Karpas-422 (cell line): ENCODE results near the gene BRSK2. TPM values are rescaled to one million over a fixed set of nuclear protein-coding genes. Genes with fewer than 3 reads are reported as not detected.
"Not testable (repeated sequence)": the region's sequence is repeated elsewhere in the genome, so short reads cannot be mapped to it uniquely, and the experiment has no call there.

Experiments
- DNase-seq: peaks from one replicate; pipeline ENCODE4 v3.0.0-alpha.2; 2015
- H2AFZ ChIP-seq: fragments of 200-600 bp; sonication (generic); 2 replicates; pipeline ENCODE4 v1.6.1; 2014; ENCODE audit warnings: antibody characterized with exemption, low read length, mixed read lengths
- H3K27ac ChIP-seq: fragments of 200-600 bp; sonication (generic); 2 replicates; pipeline ENCODE4 v1.5.1; 2014; ENCODE audit warnings: mild to moderate bottlenecking, low read length, moderate library complexity
- H3K27me3 ChIP-seq: fragments of 200-600 bp; sonication (generic); 2 replicates; pipeline ENCODE4 v1.6.1; 2014; ENCODE audit warnings: low read length, mixed read lengths
- H3K36me3 ChIP-seq: fragments of 200-600 bp; sonication (generic); 2 replicates; pipeline ENCODE4 v1.6.1; 2014; ENCODE audit warnings: low read length, mixed read lengths; ENCODE audit not compliant: insufficient read depth
- H3K4me1 ChIP-seq: fragments of 200-600 bp; sonication (generic); 2 replicates; pipeline ENCODE4 v1.6.1; 2014; ENCODE audit warnings: mild to moderate bottlenecking, low read length, mixed read lengths
- H3K4me2 ChIP-seq: fragments of 200-600 bp; sonication (generic); 2 replicates; pipeline ENCODE4 v1.6.1; 2014; ENCODE audit warnings: low read length, low read depth, mild to moderate bottlenecking; ENCODE audit not compliant: poor library complexity, severe bottlenecking
- H3K4me3 ChIP-seq: fragments of 200-600 bp; sonication (generic); 2 replicates; pipeline ENCODE4 v1.5.1; 2014; ENCODE audit warnings: mild to moderate bottlenecking, antibody characterized with exemption, low read length, mixed read lengths
- H3K79me2 ChIP-seq: fragments of 200-600 bp; sonication (generic); 2 replicates; pipeline ENCODE4 v1.6.1; 2014; ENCODE audit warnings: mild to moderate bottlenecking, low read length, mixed read lengths
- H3K9ac ChIP-seq: fragments of 200-600 bp; sonication (generic); 2 replicates; pipeline ENCODE4 v1.6.0; 2014; ENCODE audit warnings: low read length
- H3K9me2 ChIP-seq: fragments of 200-600 bp; sonication (generic), shearing (Covaris generic); replicated peaks from 2 replicates; pipeline ENCODE4 v1.6.0; 2014; ENCODE audit warnings: mild to moderate bottlenecking, low read length, moderate library complexity; ENCODE audit not compliant: insufficient read depth
- H3K9me3 ChIP-seq: fragments of 300-700, 200-600 bp; sonication (generic); 2 replicates; pipeline ENCODE4 v1.6.1; 2014; ENCODE audit warnings: low read length, mixed read lengths
- H4K20me1 ChIP-seq: fragments of 200-600 bp; sonication (generic); 2 replicates; pipeline ENCODE4 v1.6.1; 2014; ENCODE audit warnings: mild to moderate bottlenecking, antibody characterized with exemption, low read length, low read depth; ENCODE audit not compliant: insufficient read depth
- total RNA-seq: library from RNA; depleted of rRNA; stranded (reverse); fragments of >200 nt; shearing (Covaris generic); gene quantifications from 2 replicates; pipeline ENCODE4 v1.2.3, GENCODE V29; 2014; ENCODE audit warnings: low replicate concordance

The BRSK2 gene
- total RNA-seq, 1 experiment from 2014 or later: not detected

DNA sequence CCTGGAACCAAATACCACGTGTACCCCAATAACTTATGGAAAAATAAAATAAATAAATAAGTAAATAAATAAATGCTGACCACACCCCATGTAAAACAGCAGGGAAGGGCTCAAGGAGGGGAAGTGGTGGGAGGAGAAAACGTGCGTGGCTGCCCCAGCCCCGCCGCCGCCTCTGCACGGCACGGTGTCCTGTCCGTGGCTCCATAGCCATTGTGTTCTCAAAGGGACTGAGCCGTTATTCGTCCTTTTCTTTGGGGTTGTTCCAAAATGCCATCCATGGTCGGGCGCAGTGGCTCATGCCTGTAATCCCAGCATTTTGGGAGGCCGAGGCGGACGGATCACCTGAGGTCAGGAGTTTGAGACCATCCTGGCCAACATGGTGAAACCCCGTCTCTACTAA lies 30.8 kb upstream of the BRSK2 start:
- not testable (repeated sequence) for H3K27me3 ChIP-seq, H3K4me2 ChIP-seq, H3K36me3 ChIP-seq, H3K9me2 ChIP-seq, H3K9ac ChIP-seq, H3K9me3 ChIP-seq, H2AFZ ChIP-seq, H3K79me2 ChIP-seq, DNase-seq, H3K27ac ChIP-seq, H3K4me1 ChIP-seq, H4K20me1 ChIP-seq, H3K4me3 ChIP-seq

DNA sequence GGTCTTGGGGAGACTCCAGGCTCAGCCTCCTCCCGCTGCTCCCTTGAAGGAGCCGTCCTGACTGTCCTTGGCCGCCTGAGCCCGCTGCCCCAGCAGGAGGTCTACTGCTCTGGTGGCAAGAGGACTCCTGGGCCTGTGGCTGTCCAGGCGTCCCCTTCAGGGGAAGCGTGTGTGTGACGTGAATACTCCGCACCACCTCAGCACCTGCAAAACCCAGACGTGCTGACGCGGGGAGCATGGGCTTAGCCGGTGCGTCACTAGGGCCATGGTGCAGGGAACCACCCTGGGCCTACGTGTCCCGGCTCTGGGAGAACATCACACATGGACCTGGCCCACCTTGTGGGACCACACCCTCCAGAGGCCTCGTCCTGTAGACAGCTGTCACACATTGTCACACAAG lies 30.2 kb upstream of the BRSK2 start:
- Histone ChIP-seq H3K4me2 (no peak overlapping the region), H4K20me1 (no peaks in the 10 kb centered on the region), H3K4me3 (no peak overlapping the region), H3K9me2 (no peaks in the 10 kb centered on the region), H3K27me3 (no peaks in the 10 kb centered on the region), H3K4me1 (no peaks in the 10 kb centered on the region), H3K9me3 (no peaks in the 10 kb centered on the region), H3K36me3 (no peaks in the 10 kb centered on the region), H3K9ac (no peak overlapping the region), H3K27ac (no peak overlapping the region), H2AFZ (no peak overlapping the region), H3K79me2 (no peaks in the 10 kb centered on the region)
- no peak for DNase-seq

DNA sequence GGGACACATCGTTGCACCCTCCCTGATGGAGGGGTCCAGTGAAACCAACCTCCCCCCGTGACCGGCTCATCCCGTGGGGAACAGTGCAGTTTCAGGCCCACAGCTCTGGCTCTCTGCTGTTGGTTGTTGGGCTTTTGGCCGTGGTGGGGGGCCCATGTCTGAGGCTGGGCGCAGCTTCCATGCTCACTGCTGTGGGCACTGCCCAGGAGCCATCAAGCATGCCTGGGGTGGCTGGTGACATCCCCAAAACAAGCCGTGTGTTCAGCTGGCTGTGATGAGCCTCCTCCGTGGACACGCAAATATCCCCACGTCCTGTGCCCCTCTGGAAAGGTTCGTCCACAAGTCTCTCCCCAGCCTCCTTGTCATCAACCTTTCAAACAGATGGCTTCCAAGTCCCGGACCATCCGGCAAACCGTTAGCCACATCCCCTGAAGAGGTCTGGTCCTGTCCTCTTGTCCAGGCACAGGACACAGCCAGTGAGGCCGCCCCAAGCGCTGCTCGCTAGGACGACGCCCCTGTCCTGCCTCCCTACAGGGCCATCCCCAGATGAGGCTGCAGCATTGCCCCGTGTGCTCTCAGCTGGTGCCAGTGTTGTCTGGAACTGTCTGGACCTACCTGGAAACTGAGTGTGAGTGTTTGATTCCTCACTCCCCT lies 29.4 kb upstream of the BRSK2 start:
- H3K27me3 ChIP-seq: no peaks in the 10 kb centered on the region
- no peak overlapping the region for H3K4me2 ChIP-seq
- no peak overlapping the region for H3K27ac ChIP-seq
- no peak for DNase-seq
- H3K4me3 ChIP-seq: no peak overlapping the region
- H4K20me1 ChIP-seq: no peaks in the 10 kb centered on the region
- H3K36me3 ChIP-seq: no peaks in the 10 kb centered on the region
- no peaks in the 10 kb centered on the region for H3K9me2 ChIP-seq
- H2AFZ ChIP-seq: no peak overlapping the region
- no peaks in the 10 kb centered on the region for H3K9me3 ChIP-seq
- no peak overlapping the region for H3K9ac ChIP-seq
- H3K79me2 ChIP-seq: no peaks in the 10 kb centered on the region
- no peaks in the 10 kb centered on the region for H3K4me1 ChIP-seq

DNA sequence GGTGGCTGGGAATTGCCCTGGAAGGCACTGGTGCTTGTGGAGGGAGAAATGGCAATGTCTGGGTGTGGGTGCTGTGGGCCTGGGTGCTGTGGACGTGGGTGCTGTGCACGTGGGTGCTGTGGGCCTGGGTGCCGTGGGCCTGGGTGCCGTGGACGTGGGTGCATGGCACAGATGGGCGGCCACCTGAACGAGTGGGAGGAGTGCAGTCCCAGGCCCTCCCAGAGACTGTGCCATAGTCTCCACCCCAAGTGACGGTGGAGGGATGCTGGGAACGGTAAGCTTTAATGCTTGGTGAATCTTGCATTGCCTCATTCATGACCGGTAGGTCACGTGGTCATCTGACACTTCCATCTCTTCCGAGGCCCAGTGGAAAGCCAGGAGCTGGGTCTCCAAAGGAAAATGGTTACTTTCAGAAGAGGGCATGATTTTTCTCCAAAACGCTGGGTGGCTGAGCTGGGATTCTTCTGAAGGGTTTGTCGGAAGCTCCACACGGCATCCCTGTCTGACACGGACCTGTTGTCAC lies 28.8 kb upstream of the BRSK2 start:
- Histone ChIP-seq H3K27ac (no peak overlapping the region), H3K9ac (no peak overlapping the region), H3K27me3 (no peaks in the 10 kb centered on the region), H3K4me2 (no peak overlapping the region), H2AFZ (no peak overlapping the region), H3K4me3 (no peak overlapping the region), H3K9me2 (no peaks in the 10 kb centered on the region), H4K20me1 (no peaks in the 10 kb centered on the region), H3K36me3 (no peaks in the 10 kb centered on the region), H3K79me2 (no peaks in the 10 kb centered on the region), H3K9me3 (no peaks in the 10 kb centered on the region), H3K4me1 (no peaks in the 10 kb centered on the region)
- no peak for DNase-seq

DNA sequence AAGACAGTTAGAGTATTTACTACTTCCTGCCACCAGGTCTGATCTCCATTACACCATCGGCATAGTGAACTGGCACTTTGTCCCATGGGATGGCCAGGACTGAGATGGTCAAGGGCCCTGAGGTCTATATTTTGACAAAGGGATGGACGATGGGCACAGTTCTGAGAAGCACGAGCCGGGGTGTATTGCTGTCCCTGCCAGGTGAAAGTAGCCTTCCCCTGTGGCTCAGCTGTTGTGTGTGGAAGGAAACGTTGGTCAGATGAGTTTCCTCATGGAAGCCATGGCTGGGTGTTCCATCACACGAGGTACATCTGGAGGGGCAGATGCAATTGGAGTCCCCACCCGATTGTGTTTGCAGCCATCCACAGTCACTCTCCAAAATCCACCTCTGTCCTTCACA lies 27.9 kb upstream of the BRSK2 start:
- Histone ChIP-seq H3K79me2 (no peaks in the 10 kb centered on the region), H3K4me2 (no peak overlapping the region), H3K27me3 (no peaks in the 10 kb centered on the region), H3K27ac (no peak overlapping the region), H3K4me1 (no peaks in the 10 kb centered on the region), H3K9me3 (no peaks in the 10 kb centered on the region), H3K9me2 (no peaks in the 10 kb centered on the region), H3K36me3 (no peaks in the 10 kb centered on the region), H4K20me1 (no peaks in the 10 kb centered on the region), H3K9ac (no peak overlapping the region), H3K4me3 (no peak overlapping the region), H2AFZ (no peak overlapping the region)
- no peak for DNase-seq

DNA sequence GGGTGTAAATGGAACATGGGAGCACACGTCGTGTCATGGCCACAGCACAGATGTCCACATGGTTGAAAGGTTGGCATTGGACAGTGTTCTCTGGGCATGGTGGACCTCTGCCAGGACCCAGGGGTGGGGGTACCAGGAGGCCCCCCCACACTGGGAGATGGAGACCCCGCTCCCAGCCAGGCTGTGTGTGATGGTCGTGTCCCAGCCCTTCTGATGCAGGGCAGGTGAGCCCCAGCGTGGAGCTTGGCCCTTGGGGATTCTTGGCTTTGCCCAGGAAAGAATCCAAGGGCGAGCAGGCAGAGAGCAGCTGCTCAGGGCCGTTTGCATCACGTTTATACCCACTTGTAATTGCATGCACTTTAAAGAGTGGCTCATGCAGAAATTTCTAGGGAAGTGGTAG lies 22.0 kb upstream of the BRSK2 start:
- H3K9ac ChIP-seq: no peak overlapping the region
- H2AFZ ChIP-seq: no peak overlapping the region
- H3K9me3 ChIP-seq: no peaks in the 10 kb centered on the region
- H3K36me3 ChIP-seq: no peaks in the 10 kb centered on the region
- H3K9me2 ChIP-seq: no peaks in the 10 kb centered on the region
- H3K4me2 ChIP-seq: no peak overlapping the region
- no peak overlapping the region for H3K4me3 ChIP-seq
- H3K79me2 ChIP-seq: no peaks in the 10 kb centered on the region
- H4K20me1 ChIP-seq: no peaks in the 10 kb centered on the region
- DNase-seq: no peak
- no peaks in the 10 kb centered on the region for H3K4me1 ChIP-seq
- H3K27ac ChIP-seq: no peak overlapping the region
- H3K27me3 ChIP-seq: no peaks in the 10 kb centered on the region

DNA sequence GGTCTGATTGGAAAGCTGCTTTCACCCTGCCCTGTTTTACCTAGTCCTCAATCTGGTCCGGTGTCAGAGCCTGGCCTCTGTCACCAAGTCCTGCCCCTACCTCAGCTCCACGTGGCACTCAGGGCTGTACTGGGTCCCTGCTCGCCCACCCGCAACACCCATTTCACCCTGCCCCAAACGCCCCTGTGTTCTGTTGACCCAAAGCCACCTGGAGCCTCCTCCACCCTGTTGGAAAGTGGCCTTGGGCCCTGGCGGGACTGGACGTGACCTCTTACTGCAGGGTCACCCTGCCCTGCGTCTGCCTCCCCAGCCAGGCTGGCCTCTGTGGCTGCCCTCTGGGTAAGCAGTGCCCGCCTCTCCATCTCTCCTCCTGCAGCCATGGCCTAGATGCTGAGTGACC lies 21.5 kb upstream of the BRSK2 start:
- Histone ChIP-seq H4K20me1 (no peaks in the 10 kb centered on the region), H3K4me2 (no peak overlapping the region), H3K9me2 (no peaks in the 10 kb centered on the region), H3K9ac (no peak overlapping the region), H2AFZ (no peak overlapping the region), H3K27ac (no peak overlapping the region), H3K36me3 (no peaks in the 10 kb centered on the region), H3K27me3 (no peaks in the 10 kb centered on the region), H3K9me3 (no peaks in the 10 kb centered on the region), H3K79me2 (no peaks in the 10 kb centered on the region), H3K4me3 (no peak overlapping the region), H3K4me1 (no peaks in the 10 kb centered on the region)
- DNase-seq: no peak

DNA sequence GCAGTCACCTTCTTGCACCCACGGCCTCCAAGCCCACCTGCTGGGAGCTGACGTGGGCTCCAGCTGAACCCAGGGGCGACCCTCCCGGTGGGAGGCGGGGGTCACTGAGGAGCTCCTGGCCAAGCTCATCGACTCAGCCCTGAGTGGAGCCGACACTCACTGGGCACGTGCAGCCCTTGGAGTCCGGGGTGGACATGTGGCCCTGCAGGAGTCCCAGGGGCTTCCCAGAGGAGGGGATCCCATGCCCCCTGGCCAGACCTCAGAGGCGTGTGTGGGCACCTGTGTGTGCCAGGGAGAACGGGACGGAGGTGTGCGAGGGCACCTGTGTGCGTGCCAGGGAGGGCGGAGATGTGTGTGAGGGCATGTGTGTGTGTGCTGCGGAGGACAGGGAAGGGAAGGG lies 20.8 kb upstream of the BRSK2 start:
- Histone ChIP-seq H3K9ac (no peak overlapping the region), H3K27ac (no peak overlapping the region), H3K9me3 (no peaks in the 10 kb centered on the region), H3K4me2 (no peak overlapping the region), H3K9me2 (no peaks in the 10 kb centered on the region), H2AFZ (no peak overlapping the region), H3K79me2 (no peaks in the 10 kb centered on the region), H3K27me3 (no peaks in the 10 kb centered on the region), H3K4me3 (no peak overlapping the region), H3K36me3 (no peaks in the 10 kb centered on the region), H3K4me1 (no peaks in the 10 kb centered on the region), H4K20me1 (no peaks in the 10 kb centered on the region)
- DNase-seq: no peak
